GM12878 (cell line): Measurements from ENCODE around the gene KIAA0408. TPM values are rescaled to one million over a fixed set of nuclear protein-coding genes. Genes with fewer than 3 reads are reported as not detected.

Experiments used
- ATAC-seq: fragments of 200-7000 bp; cut with Tn5 transposase; 3 replicates; pipeline ENCODE4 v1.9.1; 2020; ENCODE audit warnings: mild to moderate bottlenecking, moderate library complexity
- BruUV-seq: library from RNA; stranded (reverse); fragments of 400-500 nt; replicated peaks from 2 replicates; lab custom pipeline; 2021; lab: Mats Ljungman, UMichigan
- CTCF ChIA-PET: fragments of 300-600 bp; sonication (Branson Sonifier 250); formaldehyde crosslinking; extraction: SDS; loops from one replicate; lab custom pipeline; 2021; ENCODE audit warnings: inconsistent platforms; lab: Yijun Ruan, JAX
- POLR2A ChIA-PET: fragments of 350-600 bp; formaldehyde crosslinking; extraction: SDS; loops from one replicate; lab custom pipeline; 2021; ENCODE audit warnings: inconsistent platforms; lab: Charles Lee
- RAD21 ChIA-PET: fragments of 300-600 bp; sonication (Branson Sonifier 250); formaldehyde crosslinking; loops from one replicate; lab custom pipeline; 2023; ENCODE audit warnings: antibody characterized with exemption; ENCODE audit not compliant: unreplicated experiment; lab: Charles Lee
- SMC1A ChIA-PET: fragments of 300-600 bp; sonication (Branson Sonifier 250); formaldehyde crosslinking; loops from one replicate; lab custom pipeline; 2023; ENCODE audit not compliant: unreplicated experiment, uncharacterized antibody; lab: Charles Lee
- DNase-seq: peaks from one replicate; pipeline ENCODE4 v3.0.0-alpha.2; 2011; ENCODE audit warnings: low read depth, low spot score
- FAIRE-seq: peaks from 3 replicates; lab custom pipeline; 2011; peaks lifted over from hg19 to GRCh38; lab: Jason Lieb, UNC
- H2AFZ ChIP-seq: 2 replicates; pipeline ENCODE4 v1.6.0; 2011; ENCODE audit warnings: low read depth, low read length, control low read depth; ENCODE audit not compliant: control insufficient read depth
- H3K27ac ChIP-seq: 2 replicates; pipeline ENCODE4 v1.5.1; 2011; ENCODE audit warnings: control low read depth; ENCODE audit not compliant: control insufficient read depth, insufficient read depth
- H3K27me3 ChIP-seq, 2 experiments: replicated peaks in 1 of 2; 2 replicates each; pipeline versions ENCODE4 v1.6.0 to v1.6.1; 2011; ENCODE audit warnings: low read length in 1 of 2; ENCODE audit not compliant: control insufficient read depth in 2 of 2, insufficient read depth in 2 of 2
- H3K36me3 ChIP-seq, 2 experiments: 2 replicates each; pipeline ENCODE4 v1.5.1; 2011; ENCODE audit warnings: low read length in 1 of 2; ENCODE audit not compliant: control insufficient read depth in 2 of 2, insufficient read depth in 2 of 2
- H3K4me1 ChIP-seq: 2 replicates; pipeline ENCODE4 v1.6.1; 2011; ENCODE audit warnings: mild to moderate bottlenecking, low read length, moderate library complexity, mixed read lengths; ENCODE audit not compliant: control insufficient read depth, insufficient read depth
- H3K4me2 ChIP-seq: 2 replicates; pipeline ENCODE4 v1.6.0; 2011; ENCODE audit warnings: control low read depth; ENCODE audit not compliant: control insufficient read depth, insufficient read depth
- H3K4me3 ChIP-seq: fragments of 200-600 bp; sonication (generic); 2 replicates; pipeline ENCODE4 v1.5.1; 2016
- H3K79me2 ChIP-seq: 2 replicates; pipeline ENCODE4 v1.6.0; 2011; ENCODE audit warnings: low read length; ENCODE audit not compliant: control insufficient read depth, insufficient read depth
- H3K9ac ChIP-seq: 2 replicates; pipeline ENCODE4 v1.8.0; 2011; ENCODE audit warnings: low read length, control low read depth, mixed read lengths; ENCODE audit not compliant: control insufficient read depth, insufficient read depth
- H3K9me3 ChIP-seq: replicated peaks from 3 replicates; pipeline ENCODE4 v1.5.1; 2011; ENCODE audit warnings: mild to moderate bottlenecking, low read length; ENCODE audit not compliant: control insufficient read depth, insufficient read depth
- H4K20me1 ChIP-seq: 2 replicates; pipeline ENCODE4 v1.6.0; 2011; ENCODE audit not compliant: control insufficient read depth, insufficient read depth
- IRF4 ChIP-seq: IDR thresholded peaks from 2 replicates; pipeline ENCODE4 v1.6.1; 2011; ENCODE audit warnings: low read depth, low read length
- NBN ChIP-seq: fragments of 450-650 bp; IDR thresholded peaks from 2 replicates; pipeline ENCODE4 v1.6.1; 2016
- RAD21 ChIP-seq: IDR thresholded peaks from 2 replicates; pipeline ENCODE4 v1.6.1; 2011; ENCODE audit warnings: mild to moderate bottlenecking, low read depth, low read length, moderate library complexity; ENCODE audit not compliant: insufficient read depth
- SMARCA5 ChIP-seq: fragments of 450-650 bp; IDR thresholded peaks from 2 replicates; pipeline ENCODE4 v1.6.1; 2017; ENCODE audit warnings: mild to moderate bottlenecking
- SMC3 ChIP-seq: IDR thresholded peaks from 2 replicates; pipeline ENCODE4 v1.6.1; 2011; ENCODE audit warnings: low read length, improper control_type of control experiment, borderline replicate concordance
- YY1 ChIP-seq: IDR thresholded peaks from 2 replicates; pipeline ENCODE4 v1.6.1; 2011; ENCODE audit warnings: low read depth, mild to moderate bottlenecking, low read length
- WGBS: methylation state at CpG from one replicate; pipeline ENCODE4 v1.1.6; 2016; ENCODE audit warnings: low lambda C conversion rate; ENCODE audit not compliant: insufficient replicate concordance, insufficient coverage; ENCODE audit errors: missing lambda C conversion rate; 5-methylcytosine and 5-hydroxymethylcytosine counted together
- in situ Hi-C: fragments of 300-500 bp; cut with MboI; formaldehyde crosslinking; loops from 9 replicates; pipeline ENCODE4 v1.14.3; 2018; ENCODE audit warnings: mixed read lengths
- intact Hi-C: fragments of 100-400 bp; cut with micrococcal nuclease; formaldehyde crosslinking; loops from one replicate; pipeline ENCODE4 v1.14.2; 2022; ENCODE audit not compliant: unreplicated experiment
- polyA plus RNA-seq, 11 experiments: library from polyadenylated mRNA; depleted of rRNA in 4 of 11; unstranded in 6 of 11; stranded (reverse) in 5 of 11; fragments of >200 nt; fragmentation: Nextera tagmentation in 4 of 11; fragmentation: Illumina TruSeq in 1 of 11; extraction: Ambion mirVana in 4 of 11; extraction: Trizol in 1 of 11; gene quantifications; 1 replicate in 1 of 11; 2 replicates in 10 of 11; pipeline versions ENCODE4 v1.2.1 to v1.2.3, GENCODE V29; 2011 to 2016; ENCODE audit warnings: inconsistent platforms in 2 of 11, missing spikeins in 2 of 11, low read depth in 1 of 11
- total RNA-seq, 4 experiments: library from RNA; depleted of rRNA in 3 of 4; stranded (reverse); fragments of >200 nt in 3 of 4; fragmentation: Illumina TruSeq in 1 of 4; extraction: Trizol in 1 of 4; gene quantifications; 2 replicates each; pipeline versions ENCODE4 v1.2.1 to v1.2.3, GENCODE V29; 2013 to 2021
- TF ChIP-seq, protein P1 (sequence below), 3 experiments: IDR thresholded peaks in 2 of 3; conservative IDR thresholded peaks in 1 of 3; 2 replicates each; pipeline ENCODE4 v1.5.1; 2011; ENCODE audit warnings: low read depth in 3 of 3, low read length in 3 of 3, mild to moderate bottlenecking in 3 of 3, control low read depth in 2 of 3, moderate library complexity in 2 of 3, inconsistent platforms in 1 of 3, mixed read lengths in 1 of 3; ENCODE audit not compliant: control insufficient read depth in 2 of 3, insufficient read depth in 1 of 3; ENCODE audit errors: extremely low read depth in 1 of 3
- TF ChIP-seq, protein P2 (sequence below): fragments of 450-650 bp; IDR thresholded peaks from 2 replicates; pipeline ENCODE4 v1.6.1; 2017; ENCODE audit warnings: low read depth, mild to moderate bottlenecking, moderate library complexity

The KIAA0408 gene
- total and polyA plus RNA-seq, 10 of the 15 experiments (the other 5 are each of a cell fraction or from before 2014, with no cell fraction given), result 0.03 to 0.30 (median 0.06) TPM; not detected in 4

DNA sequence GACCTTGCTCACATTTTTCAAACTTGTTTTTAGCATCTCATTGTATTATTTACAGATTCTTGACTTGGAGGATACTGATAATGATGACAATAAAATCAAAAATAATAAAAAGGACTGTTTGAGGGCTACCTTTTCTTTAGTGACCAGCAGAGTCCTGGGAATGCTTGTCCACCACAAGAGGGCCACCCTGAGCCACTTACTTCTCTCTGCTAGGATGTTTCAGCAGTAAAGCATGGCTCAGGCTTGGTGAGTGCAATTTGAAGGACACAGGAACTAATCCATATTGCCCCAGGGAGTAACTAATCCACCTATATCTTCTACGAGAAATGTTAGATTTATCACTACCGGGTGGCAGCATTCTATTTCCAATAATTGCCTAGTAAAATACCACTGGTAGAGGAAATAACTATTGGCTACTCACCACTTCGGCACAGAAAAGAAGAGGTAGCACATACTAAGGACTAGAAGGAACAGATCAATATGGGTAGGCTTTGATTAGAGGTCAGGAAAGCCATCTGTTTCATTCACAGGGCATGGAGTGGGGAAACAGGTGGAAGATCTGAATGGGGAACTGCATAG lies 5.8 kb upstream of the KIAA0408 start:
- Histone ChIP-seq H3K27me3 (no peaks in the 10 kb centered on the region), H4K20me1 (no peaks in the 10 kb centered on the region), H3K9me3 (no peaks in the 10 kb centered on the region), H3K4me2 (no peak overlapping the region), H3K4me3 (no peak overlapping the region), H3K79me2 (no peaks in the 10 kb centered on the region), H3K9ac (no peak overlapping the region), H3K4me1 (no peaks in the 10 kb centered on the region)
- ChIA-PET CTCF (interaction anchor here (0.6 to 6.0 kb wide), 19 partner anchors 11 to 1380 kb away, joined by 3 to 83 read pairs (median 7); partner anchors contain the start of gene RNF146), RAD21 (interaction anchor here (2.0 to 4.6 kb wide), 3 partner anchors 52 to 81 kb away, joined by 6 to 56 read pairs (median 14); no protein-coding TSS in a partner anchor)
- DNase-seq, result no peak
- no TSS peak for BruUV-seq
- intact Hi-C loops, result loop anchor here (1.0 kb wide), 2 partner anchors 74 to 177 kb away; no protein-coding TSS in a partner anchor
- TF ChIP-seq RAD21 (peak; percentile 88), IRF4 (0 out of 2 replicates have a peak, but pooled peaks have one; percentile 25), SMARCA5 (no peak), SMC3 (peak; percentile 90), YY1 (0 out of 2 replicates have a peak, but pooled peaks have one; percentile 37), NBN (no peak)
- TF ChIP-seq, protein P1, sequence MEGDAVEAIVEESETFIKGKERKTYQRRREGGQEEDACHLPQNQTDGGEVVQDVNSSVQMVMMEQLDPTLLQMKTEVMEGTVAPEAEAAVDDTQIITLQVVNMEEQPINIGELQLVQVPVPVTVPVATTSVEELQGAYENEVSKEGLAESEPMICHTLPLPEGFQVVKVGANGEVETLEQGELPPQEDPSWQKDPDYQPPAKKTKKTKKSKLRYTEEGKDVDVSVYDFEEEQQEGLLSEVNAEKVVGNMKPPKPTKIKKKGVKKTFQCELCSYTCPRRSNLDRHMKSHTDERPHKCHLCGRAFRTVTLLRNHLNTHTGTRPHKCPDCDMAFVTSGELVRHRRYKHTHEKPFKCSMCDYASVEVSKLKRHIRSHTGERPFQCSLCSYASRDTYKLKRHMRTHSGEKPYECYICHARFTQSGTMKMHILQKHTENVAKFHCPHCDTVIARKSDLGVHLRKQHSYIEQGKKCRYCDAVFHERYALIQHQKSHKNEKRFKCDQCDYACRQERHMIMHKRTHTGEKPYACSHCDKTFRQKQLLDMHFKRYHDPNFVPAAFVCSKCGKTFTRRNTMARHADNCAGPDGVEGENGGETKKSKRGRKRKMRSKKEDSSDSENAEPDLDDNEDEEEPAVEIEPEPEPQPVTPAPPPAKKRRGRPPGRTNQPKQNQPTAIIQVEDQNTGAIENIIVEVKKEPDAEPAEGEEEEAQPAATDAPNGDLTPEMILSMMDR (IDR thresholded peaks at IDR 0.05 in 2 of 3, conservative IDR thresholded peaks at IDR 0.05 in 1 of 3; ENCODE audit: control insufficient read depth in 2 of 3, extremely low read depth in 1 of 3, insufficient read depth in 1 of 3, low read depth in 3 of 3, low read length in 3 of 3), result peak; percentile 81 to 88 (median 83)
- TF ChIP-seq, protein P2, sequence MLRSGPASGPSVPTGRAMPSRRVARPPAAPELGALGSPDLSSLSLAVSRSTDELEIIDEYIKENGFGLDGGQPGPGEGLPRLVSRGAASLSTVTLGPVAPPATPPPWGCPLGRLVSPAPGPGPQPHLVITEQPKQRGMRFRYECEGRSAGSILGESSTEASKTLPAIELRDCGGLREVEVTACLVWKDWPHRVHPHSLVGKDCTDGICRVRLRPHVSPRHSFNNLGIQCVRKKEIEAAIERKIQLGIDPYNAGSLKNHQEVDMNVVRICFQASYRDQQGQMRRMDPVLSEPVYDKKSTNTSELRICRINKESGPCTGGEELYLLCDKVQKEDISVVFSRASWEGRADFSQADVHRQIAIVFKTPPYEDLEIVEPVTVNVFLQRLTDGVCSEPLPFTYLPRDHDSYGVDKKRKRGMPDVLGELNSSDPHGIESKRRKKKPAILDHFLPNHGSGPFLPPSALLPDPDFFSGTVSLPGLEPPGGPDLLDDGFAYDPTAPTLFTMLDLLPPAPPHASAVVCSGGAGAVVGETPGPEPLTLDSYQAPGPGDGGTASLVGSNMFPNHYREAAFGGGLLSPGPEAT, result no peak
- TF ChIP-seq, all 136 proteins: peak for 5
- in situ Hi-C loops, result loop anchor here (5.0 kb wide), 1 partner anchor 72 kb away; no protein-coding TSS in a partner anchor
- no peak overlapping the region for H3K27ac ChIP-seq
- FAIRE-seq, result peak; percentile 78
- ATAC-seq, result peak; percentile 98
- ChIA-PET POLR2A (no interaction called here), SMC1A (interaction anchor here (1.2 to 2.6 kb wide), 7 partner anchors 24 to 75 kb away, joined by 3 to 34 read pairs (median 6); no protein-coding TSS in a partner anchor)
- H3K36me3 ChIP-seq, result no peaks in the 10 kb centered on the region
- 37% methylated on average over 3 of the region's 3 CpGs for WGBS
- H2AFZ ChIP-seq, result no peak overlapping the region
